GM19351 (cell line): ENCODE measurements around the gene CINP.
A peak's percentile ranks its signal among the peaks of the same experiment; 100 is the strongest.
"Not testable (repeated sequence)": the region's sequence is repeated elsewhere in the genome, so short reads cannot be mapped to it uniquely, and the experiment has no call there.

ENCODE experiments used
- ATAC-seq: cut with Tn5 transposase; IDR thresholded peaks from one replicate; pipeline ENCODE4 v1.9.1; 2021; ENCODE audit warnings: mild to moderate bottlenecking, moderate library complexity; ENCODE audit not compliant: unreplicated experiment

CINP gene

DNA sequence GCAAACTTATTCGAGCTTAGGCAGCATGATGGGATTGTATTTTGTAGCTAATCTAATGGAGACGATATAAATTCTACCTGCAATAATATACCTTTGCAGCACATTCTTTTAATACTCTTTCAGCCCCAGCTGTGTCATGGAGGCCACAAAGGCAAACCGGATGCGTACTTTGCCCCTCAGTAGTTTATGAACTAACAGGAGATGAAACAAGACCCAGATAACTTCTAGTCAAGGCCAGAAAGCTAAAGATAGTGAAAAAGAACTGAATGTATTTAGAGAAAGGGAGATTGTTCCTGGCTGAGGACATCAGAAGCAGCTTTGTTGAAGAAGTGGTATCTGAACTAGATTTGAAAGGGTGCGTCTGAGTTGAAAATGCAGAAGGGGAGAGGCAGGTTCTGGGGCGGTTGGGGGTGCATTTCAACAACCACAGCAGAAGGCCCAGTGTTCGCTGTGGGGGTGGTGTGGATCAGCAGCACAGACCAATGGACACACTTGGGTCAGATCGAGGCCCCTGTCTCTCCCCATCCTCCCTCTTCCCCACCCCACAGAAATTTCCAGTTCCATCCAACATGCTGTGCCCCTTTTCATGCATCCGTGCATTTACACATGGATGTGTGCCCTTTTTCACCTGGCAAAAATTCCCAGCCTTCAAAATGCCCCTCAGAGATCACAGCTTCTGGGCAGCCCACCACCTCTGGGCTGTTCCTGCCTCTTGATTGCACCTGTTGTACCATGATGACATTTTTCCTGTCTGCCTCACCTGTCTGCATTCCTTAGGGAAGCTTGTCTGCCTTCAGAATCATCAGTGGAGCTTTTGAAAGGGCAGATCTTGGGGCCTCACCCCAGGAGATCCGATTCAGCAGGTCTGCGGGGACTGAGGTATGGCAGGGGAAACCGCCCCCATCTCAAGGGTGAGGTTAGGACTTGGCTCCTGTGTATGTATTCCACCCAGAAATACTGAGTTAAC lies 41.0 kb downstream of the CINP start:
- no peak for ATAC-seq

DNA sequence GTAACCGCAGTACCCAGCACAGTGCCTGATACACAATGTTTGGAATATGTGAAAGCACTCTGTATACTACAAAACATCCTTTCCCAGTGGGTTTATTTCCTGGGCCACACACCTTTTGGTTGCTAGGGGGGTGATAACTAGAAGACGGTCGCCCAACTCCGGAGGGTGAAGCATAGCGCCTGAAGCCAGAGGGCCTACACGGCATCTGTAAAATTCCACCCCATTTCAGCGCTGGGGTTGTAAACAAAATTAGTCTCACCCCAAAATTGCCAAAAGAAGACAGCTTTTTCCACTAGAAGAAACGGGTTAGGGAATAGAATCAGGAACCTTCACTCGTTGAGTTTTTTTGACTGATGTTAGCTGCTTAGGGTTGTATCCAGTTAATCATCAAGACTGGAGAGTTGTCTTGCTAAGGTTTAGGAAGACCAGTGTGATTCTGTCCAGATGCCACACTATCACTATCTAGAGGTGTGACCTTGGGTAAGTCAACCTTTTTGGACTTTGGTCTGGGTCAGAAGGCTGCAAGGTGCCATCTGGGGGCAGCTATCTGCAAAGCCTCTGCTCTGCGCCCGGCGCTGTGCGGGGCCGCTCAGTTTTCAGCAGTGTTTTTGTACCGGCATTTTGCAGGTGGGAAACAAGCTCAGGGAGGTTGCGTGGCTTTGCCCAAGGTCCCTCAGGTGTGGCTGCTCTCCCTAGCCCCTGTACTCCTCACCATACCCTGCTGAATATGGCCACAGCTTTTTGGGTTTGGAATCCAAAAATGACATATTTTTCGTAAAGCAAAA lies 41.8 kb downstream of the CINP start:
- ATAC-seq = no peak

DNA sequence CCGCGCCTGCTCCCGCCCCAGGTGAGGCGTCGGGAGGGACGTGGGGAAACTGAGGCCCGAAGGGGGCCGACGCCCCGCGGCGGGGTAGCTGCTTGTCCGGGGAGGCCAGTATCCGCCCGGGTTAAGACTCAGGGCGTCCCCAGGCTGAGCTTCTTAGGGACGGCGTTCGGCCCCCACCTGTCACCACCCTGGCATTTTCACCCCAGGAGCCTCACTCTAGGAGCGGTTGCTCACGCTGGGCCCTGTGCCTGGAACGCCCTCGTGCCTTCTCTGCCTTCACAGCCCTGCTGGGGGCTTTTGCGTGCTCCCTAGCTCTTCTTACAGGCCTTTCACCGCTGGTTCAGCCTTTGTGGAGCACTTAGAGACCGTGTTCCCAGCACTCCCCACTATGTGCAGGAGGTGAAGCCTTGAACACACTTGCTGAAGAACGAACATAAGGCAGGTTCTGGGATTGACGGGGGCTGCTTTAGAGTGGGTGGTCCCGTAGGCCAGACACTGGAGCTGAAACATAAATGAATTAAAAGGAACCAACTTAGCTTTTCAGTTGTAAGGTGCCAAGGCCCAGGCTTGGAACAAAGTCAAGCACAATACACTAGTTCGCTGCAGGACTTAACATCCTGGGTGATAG lies 42.5 kb downstream of the CINP start:
- ATAC-seq = peak; percentile 15

DNA sequence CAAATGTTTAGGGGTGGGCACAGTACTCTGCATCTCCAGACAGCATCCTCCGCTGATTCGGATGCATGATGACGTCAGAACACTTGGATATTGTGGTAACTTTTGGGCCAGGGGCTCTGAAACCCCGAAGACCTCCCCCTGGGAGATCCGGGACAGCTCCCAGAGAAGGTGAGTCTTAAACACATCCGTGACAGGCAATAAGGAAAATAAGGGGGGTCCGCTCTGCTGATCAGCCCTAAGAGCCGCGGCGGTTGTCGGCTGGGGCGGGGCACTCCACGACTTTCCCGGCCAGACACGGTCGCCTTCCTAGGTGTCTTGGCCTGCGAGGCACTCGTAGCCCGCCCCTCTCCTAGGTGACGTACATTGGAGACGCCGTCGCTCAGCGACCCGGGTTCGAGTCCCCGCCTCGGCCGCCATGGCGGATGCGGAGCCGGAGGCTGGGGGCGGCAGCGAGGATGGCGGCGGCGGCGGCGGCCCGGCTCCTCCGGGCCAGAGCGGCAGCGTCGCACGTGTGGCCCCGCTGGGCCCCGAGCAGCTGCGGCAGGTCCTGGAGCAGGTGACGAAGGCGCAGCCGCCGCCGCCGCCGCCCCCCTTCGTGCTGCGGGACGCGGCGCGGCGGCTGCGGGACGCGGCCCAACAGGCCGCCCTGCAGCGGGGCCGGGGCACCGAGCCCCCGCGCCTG lies 43.2 kb downstream of the CINP start, which contains the start of gene ZNF839:
TSS of gene ZNF839 (plus strand) at position 396 of the 682 bp plus-strand sequence. CDS start at position 416, 20 bp downstream.
- ATAC-seq = peak; percentile 63

DNA sequence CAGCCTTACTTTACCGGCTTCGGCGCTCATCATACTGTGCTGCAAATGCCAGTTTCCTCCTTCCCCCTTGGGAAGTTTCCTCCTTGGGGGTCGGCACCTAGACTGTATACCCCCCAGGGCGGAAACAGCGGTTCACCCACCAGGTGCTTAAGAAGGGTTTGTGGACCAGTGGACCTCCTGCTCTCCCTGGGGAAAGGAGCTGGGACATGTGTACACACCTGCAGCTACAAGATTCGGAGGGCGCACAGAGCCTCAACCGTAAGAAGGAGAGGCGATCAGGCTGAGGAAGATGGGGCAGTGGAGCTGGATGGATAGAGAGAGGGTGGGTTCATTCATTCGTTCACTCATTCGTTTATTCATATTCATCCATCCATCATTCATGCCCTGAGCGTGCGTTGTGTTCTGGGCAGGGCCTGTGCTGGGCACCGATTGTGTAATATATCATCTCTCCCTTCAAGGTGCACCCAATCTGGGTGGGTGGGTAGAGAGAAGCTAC lies 43.9 kb downstream of the CINP start:
- ATAC-seq = no peak

DNA sequence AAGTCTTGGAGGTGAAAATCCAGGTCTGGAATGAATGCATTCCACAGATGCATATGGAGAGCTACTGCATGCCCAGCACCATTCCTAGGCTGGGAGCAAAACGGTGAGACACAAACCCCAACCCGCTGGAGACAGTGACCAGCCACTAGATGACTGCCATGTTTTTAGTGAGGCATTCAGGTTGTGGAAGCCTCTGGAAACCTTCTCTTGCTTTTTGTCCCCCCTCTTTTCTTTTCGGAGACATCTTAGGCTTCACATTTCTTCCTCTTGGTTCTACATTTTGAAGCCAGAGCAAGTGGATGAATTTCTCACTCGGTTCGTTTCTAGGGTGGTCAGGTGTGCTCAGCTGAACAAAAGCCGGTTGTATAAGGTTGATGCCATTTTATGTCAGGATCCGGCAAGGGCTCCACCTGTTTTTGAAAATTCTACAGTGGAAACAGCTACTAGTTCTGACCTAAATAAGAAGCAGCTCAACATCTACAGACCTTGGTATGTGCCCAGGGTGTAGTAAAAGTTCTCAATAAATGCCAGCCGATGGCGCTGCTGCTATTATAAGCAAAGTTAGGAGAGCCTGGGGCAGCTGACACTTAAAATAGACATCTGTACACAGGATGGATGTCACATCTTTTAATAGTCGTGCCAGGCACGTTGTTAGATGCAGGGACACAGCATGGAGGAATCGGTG lies 45.0 kb downstream of the CINP start:
- ATAC-seq = no peak

DNA sequence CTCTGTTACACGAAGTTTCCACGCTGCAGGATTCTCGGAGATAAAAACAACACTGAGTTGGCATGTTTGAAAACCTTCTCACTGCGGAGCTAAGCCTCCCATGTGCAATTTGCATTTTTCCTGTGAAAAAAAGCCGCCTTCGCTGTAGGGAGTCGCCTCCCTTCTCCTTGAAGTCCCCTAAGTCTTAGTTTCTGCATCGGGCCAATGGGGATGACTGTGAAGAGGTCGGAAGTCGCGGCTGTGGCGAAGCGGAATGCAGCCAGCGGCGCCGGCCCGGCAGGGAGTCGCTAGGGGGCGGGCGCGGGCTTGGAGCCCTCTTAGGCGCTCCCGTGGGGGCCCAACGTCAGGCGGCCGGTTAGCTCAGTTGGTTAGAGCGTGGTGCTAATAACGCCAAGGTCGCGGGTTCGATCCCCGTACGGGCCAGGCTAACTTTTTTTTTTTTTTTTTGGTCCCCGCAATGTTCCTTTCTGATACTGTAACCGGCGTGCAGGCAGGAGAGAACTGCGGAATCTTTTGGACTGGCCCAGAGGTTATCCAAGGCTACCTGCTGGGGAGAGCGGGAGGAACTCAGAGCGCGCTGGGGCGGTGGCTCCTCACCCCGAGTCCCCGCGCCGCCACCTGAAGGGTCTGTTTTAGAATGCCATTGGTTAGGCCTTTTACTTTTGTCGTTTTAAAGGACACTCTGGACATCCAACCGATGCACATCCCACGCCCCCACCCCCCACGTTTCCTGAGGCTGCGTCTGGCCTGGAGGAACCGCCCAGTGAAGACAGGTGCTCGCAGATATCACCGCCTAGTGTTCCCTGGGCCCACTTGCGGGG lies 45.7 kb downstream of the CINP start:
- ATAC-seq = peak; percentile 49

DNA sequence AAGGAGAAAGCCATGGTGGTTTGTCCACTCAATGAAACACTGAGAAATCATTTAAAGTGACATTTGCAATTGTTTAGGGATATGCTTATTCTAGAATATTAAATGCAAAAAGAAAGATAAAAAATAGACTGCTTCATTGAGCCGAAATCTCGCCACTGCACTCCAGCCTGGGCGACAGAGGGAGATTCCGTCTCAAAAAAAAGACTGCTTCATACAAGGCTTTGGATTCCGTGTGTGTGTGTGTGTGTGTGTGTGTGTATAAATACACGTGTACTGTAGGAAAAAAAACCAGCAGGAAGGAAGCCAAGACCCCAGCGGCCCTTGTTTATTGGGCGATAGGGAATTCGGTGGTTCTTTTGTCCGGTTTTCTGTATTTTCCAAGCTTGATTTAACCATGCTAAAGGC lies 46.4 kb downstream of the CINP start:
- no peak for ATAC-seq

DNA sequence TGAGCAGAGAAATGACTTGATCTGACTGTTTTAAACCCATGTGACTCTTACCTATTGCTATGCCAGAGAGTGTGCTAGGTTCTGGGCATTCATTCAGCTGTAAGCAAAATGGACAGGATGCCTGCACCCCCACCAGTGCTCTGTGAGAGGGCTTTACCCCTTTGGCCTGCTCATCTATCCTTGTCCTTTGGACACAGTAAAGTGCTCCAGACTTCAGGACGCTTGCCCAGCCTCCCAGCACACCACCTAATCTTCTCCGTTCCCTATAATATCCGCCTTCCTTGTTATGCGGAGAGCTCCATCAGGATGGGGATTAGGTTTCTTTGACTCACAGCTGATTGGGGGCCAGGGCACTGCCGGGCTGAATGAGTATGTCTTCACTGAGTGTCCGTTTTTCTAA lies 47.6 kb downstream of the CINP start:
- no peak for ATAC-seq

DNA sequence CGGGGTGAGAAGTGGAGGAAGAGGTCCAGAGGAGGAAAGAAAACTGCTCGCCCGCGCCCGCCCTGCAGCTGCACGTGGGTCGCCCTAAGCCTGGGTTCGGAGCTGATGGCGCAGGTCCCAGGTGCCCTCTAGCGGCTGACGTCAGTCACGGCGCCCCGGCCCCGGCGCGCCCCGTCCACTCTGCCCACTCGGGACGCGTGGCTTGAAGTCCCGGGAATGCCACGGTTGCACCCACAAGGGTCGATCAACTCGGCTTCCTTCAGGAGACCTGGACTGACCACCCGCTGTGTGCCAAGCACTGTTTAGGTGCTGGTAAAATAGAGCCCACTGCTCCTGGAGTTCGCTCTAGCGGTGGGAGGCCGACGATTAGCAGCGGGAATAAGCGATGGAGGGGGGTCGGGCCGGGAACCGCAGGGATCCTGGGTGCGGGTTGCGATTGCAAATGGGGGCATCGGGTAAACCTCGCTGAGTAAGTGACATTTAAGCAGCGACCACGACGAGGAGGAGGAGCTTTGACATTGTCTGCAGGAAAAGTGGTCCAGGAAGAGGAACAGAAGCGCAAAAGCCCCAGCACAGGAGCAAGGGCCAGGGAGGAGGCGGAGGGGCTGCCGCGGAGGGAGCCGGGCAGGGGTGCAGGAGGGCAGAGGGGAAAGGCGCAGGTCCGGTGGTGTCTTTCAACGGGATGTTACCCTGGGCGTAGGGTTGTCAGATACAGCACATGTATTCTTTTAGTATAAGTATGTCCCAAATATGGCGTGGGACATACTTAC lies 48.3 kb downstream of the CINP start:
- ATAC-seq = peak; percentile 63

DNA sequence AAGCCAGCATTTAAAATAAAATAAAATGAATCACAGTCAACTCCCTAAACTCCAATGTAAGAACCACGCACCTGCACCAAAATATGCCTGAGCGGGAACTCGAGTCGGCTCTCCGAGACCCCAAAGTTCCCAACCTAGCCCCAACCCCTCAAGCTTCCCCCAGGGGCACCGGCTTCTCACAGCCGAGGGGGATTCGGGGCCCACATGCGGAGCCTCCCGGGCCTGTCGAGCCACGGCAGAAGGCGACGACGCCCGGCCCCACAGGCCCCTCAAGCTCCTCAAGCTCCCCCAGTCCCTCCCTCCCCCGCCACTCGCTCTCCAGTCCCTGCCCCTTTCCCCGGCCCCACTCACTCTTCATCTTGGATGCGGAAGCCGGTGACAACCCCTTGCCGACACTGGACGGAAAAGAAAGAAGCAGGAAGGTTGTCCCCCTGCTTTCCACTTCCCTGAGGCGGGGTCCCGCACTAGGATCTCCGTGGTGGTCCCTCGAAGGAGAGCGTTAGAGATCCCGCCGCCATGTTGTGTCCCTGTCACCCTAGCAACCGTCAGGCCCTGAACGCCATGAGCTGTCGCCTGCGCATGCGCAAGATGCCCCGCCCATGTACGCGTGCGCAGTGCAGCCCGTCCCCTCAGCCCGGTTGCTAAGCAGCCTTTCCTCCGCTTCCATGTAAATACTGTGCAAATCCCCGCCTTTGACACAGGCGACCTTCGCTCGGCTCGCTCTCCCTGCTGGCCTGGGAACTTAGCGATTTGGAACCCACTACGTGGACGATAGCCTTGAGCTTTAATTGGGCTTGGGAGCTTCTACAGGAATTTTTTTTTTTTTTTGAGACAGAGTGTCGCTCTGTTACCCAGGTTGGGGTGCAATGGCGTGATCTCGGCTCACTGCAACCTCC lies 57.8 kb downstream of the CINP start, which contains the start of gene MOK:
TSS of gene MOK (minus strand) at position 554 of the 896 bp plus-strand sequence. CDS start at position 358, 196 bp downstream.
- ATAC-seq = peak; percentile 98

DNA sequence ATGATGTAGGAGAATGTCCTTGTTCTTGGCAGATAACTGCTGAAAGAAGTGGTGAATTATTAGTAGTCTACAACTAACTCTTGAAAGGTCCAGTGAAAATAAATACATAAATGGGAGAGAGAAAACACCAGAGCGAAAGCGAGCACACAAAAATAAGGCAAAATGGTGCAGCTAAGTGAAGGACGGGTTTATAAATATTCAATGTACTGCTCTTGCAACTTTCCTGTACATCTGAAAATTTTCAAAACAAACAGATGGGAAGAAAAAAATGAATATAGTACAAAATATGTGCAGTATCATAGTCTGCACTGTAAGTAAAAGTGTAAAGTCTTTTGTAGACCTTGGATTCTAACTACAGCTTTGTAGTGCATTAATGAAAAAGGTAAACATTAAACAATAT lies 59.0 kb downstream of the CINP start:
- ATAC-seq = no peak

DNA sequence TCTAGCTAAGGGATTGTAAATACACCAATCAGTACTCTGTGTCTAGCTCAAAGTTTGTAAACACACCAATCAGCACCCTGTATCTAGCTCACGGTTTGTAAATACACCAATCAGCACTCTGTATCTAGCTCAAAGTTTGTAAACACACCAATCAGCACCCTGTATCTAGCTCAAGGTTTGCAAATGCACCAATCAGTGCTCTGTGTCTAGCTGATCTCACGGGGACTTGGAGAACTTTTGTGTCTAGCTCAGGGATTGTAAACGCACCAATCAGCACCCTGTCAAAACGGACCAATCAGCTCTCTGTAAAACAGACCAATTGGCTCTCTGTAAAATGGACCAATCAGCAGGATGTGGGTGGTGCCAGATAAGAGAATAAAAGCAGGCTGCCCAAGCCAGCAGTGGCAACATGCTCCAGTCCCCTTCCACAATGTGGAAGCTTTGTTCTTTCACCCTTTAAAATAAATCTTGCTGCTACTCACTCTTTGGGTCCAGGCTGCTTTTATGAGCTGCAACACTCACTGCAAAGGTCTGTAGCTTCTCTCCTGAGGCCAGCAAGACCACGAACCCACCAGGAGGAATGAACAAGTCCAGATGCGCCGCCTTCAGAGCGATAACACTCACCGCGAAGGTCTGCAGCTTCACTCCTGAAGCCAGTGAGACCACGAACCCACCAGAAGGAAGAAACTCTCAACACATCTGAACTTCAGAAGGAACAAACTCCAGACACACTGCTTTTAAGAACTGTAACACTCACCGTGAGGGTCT lies 64.2 kb downstream of the CINP start:
- ATAC-seq = not testable (repeated sequence)
